ENCODE measurements around the gene CCKAR.
A peak's percentile ranks its signal among the peaks of the same experiment; 100 is the strongest.

The CCKAR gene

DNA sequence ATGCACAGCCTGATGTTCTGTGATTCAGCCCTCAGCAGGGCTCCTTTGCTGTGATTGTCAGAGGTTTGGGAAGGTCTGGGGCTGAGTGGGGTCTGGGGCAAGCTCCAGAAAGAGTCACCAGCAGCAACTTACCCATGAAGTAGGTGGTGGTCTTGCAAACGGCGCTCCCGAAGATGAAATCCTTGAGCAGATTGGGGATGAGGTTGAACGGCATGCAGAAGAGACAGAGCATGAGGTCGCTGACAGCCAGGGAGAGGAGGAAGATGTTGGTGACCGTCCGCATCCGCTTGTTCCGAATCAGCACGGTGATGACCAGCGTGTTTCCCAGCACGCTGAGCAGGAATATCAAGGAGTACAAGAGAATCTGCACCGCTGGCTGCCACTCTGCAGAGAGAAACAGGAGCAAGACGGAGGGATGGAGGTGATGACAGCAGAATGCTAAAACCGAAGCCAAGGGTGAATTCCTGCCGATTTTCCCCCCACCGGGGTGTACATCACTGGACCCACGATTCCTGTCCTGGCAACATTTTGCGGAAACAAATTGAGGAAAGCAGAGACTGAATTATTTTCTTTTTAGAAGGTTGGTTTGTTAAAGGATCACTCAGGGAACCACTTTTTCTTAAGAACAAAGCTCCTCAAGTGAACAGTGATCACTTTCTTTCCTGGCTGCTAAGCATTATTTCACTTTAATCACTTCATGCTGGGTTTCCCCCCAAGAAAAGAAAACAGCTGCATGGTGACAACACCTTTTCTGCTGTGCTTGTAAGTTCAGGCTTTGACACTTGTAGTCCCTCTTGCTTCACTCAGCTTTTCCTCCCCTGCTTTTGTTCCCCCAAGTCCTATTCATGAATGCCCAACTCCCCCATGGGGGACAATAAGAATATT lies 941 bp downstream of the CCKAR start:
- no peak for DNase-seq (ENCODE audit: low spot score)

DNA sequence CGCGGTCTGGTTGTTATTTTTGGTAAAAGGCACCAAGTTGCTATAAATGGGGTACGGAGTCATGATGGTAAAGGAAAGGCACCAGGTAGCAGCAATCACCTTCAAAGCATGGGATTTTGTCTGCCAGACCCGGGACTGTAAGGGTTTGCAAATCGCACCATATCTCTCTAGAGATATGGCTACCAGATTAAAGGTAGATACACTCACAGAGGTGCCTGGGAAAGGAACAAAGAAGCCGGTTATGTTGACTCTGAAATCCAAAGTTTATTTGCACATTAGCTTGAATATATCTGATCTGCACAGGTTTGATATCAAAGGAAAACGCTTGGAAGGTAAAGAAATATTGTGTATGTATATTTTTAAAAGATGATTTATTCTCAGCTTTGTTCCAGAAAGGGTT lies 4.6 kb downstream of the CCKAR start:
- DNase-seq (ENCODE audit: low spot score) = no peak

DNA sequence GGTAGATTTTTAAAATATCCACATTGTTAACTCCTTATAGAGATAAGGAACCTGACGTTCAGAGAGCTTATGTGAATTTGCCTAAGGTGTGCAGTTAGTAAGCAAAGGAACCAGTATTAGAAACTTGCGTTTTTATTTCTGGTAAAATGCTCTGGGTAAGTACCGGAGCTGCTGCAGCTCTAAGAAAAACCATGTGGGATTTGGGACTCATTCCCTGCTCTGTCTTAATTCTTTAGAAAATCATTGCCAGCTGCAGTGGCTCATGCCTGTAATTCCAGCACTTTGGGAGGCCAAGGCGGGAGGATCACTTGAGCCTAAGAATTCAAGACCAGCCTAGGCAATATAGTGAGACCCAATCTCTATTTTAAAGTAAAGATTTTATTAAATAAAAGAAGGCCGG lies 5.8 kb downstream of the CCKAR start:
- DNase-seq (ENCODE audit: low spot score) = no peak

DNA sequence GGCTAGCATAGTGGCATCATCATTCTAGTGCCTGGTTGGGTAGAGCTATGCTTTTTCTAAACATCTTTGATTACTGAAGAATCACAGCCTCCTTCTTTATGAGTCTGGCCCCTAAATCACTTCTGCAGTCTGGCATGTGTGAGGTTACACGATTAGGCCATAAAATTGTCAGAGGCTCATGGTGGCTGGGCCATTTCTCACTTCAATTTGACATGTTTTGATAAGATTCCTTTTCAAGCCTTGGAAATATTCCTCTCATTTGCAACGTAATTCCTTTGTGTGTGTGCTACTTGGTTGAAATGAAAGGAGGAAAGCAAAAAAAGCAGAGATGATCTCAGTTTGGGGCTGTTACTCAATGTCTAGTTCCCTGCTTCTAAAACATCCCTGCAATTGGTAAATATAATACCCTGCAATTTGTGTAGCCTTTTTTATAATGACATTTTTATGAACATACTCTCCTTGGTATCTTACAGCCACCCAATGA lies 6.2 kb downstream of the CCKAR start:
- no peak for DNase-seq (ENCODE audit: low spot score)

DNA sequence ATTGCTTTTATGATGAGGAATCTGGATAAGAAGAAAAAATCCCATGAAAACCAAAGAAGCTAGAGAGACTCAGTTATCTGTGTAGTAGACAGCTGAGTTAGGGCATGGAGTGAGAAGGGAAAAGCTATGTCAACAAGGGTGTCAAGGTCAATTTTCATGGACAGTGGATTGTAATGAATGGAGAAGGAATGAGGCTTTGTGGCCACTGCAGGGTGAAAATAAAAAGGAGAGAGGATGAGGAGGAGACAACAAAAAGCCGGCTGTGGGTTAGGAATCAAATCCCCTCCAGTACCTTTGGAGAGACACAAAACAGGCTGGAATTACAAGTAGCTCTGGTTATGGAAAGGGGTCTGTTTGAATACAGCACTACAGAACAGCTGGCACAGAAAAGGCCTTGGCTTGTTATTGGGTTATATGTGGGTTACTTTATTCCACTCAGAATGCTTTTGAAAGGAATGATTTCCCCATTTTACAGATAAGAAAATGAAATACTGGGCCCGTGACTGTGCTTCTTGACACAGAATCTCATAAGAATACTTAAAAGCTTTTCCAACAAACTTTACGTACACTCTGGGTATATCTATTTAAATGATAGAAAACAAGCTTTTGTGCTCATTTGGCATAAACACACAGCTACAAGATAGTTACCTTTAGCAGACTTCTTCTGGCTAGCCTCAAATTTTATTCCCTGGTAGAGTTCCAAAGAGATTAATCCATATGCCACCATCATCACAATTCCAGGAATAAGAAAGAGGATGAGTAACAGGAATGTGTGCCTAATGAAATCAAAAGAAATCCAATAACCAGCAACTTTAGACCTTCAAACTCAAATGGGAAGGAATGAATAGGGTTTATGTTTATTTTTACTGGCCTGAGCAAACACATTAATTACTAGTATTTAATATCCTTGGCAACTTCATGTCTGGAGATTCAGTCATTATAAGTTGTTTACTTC lies 7.5 kb downstream of the CCKAR start:
- DNase-seq (ENCODE audit: low spot score) = no peak

DNA sequence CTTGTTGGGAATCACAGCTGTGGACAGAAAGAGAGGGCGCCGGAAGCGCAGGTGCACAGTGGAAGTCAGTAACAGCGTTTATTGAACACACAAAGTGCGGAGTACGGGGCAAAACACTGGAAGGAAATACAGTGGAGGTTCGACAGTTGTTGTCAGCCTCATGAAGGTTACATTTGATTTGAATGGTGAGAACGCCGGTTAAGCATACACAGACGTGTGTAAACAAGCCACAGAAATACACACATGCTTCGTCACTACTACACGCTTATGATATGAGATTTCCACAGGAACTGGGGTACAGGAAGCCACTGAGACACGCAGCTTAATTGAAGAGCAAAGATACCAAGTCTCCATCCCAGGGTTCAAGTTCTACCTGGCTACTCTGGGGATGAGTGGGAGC lies 12.0 kb downstream of the CCKAR start:
- DNase-seq (ENCODE audit: low spot score) = no peak

DNA sequence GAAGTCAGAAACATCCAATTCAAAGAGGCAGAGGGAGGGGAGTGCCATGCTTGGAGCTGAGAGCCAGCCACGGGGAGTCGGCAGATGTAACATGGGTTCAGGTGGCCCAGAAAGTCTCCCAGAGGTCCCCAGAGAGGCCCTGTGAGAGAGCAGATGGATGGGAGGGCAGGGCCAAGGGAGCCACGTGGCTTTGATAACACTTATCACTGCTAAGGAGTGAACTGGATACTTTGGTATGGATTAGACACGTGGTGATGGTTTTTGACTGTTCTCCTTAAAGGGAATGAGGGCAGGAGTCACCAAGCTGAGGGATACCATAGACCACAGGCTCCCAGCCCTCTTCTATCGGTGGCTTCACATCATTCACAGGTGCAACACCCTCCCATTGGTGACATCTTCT lies 13.7 kb downstream of the CCKAR start:
- DNase-seq (ENCODE audit: low spot score) = no peak

DNA sequence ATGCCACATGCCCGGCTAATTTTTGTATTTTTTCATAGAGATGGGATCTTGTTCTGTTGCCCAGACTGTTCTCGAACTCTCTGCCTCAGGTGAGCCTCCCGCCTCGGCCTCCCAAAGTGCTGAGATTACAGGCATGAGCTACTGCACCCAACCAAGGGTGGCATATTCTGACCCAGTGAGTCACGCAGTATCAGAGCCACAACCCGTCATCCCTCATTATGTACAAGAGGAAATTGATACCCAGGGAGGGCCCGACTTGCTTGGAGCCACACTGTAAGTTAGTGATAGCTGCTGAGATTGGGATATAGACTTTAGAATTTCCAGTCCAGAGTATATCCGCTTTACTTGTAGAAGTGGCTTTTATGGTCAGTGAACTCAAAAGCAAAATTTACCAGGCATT lies 14.6 kb downstream of the CCKAR start:
- no peak for DNase-seq (ENCODE audit: low spot score)

DNA sequence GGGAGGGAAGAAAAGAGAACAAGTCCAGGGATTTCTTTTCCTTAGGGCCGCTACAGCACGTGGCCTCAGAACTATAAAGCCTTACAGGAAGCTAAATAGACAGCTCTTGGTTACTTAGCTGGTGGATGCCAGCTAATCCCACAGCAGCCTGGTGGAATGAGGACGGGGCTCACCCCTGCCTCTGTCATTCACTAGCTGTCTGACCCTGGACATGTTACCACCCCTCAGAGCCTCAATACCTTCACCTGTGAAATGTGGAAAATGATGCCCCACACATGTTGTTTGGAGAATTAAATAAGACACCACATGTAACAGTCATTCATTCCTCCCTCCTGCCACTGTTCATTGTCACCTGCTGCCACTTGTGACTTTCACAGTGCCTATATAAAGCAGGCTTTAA lies 15.7 kb downstream of the CCKAR start:
- DNase-seq (ENCODE audit: low spot score) = no peak

DNA sequence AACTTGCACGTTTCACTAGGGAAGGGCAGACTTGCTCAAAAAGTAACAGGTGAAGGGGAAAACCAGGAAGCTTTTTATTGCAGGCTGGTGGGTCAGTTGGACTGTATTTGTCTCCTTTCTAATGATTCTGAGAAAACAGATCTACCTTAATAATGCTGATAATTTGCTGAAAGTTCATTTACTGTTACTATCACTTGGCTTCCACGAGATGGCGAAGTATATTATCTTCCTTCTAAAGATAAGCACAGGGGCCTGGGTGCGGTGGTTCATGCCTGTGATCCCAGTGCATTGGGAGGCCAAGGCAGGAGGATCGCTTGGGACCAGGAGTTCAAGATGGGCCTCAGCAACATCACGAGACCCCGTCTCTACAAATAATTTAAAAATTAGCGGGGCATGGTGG lies 16.4 kb downstream of the CCKAR start:
- DNase-seq (ENCODE audit: low spot score) = no peak

DNA sequence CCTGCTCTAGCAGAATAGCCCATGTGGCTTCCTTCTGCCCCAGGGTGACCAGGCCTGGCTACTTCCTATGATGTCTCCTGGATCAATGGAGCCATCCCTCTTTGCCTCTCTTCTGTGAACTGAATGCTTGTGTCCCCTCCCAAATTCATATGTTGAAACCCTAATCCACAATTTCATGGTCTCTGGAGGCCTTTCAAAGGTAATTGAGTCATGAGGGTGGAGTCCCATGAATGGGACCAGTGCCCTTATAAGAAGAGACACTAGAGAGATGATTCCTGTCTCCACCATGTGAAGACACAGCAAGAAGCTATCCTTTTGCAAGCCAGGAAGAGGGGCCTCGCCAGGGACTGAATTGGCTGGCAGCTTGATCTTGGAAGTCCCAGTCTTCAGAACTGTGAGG lies 18.4 kb downstream of the CCKAR start:
- no peak for DNase-seq (ENCODE audit: low spot score)

DNA sequence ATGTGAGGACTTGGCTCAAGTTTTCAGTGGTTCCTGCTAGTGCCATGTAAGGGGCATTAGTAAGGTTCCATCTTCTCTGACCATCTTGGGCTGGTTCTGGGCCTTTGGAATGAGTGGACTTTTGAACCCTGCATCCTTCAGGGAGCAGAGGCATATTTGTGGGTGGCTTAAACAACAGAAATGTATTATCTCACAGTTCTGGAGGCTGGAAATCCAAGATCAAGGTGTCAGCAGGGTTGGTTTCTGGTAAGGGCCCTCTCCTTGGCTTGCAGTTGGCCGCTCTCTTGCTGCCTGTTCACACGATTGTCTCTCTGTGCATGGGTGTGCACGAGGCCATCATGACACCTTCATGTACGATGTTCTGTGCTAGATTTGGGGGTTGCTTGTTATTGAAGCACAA lies 21.3 kb downstream of the CCKAR start:
- no peak for DNase-seq (ENCODE audit: low spot score)

DNA sequence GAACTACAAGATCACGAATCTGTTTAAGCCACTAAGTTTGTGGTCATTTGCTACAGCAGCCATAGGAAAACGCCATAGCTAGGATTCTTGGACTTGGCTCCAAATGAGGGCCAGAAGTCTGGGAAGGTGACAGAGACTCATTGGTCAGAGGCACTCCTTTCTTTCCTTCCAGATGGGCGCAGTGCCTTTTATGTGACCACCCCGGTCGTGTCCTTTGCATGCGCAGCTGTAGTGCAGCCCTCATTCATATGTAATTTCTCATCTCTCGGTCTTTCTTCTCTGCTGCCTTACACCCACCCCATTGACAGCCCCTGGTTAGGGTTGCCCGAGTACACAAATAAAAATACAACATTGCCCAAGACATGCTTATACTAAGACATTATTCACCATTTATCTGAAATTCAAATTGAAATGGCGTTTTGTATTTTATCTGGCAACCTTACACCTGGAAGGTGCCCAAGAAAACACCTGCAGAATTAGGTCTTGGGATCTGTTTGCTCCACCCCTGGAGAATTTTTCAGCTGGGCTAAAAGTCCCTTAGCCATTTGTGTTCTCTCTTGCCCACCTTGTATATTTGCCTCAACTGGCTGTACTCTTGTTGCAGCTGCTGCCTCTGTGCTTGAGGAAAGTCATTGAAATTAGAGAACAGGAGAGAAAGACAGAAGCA lies 21.9 kb downstream of the CCKAR start:
- no peak for DNase-seq (ENCODE audit: low spot score)

DNA sequence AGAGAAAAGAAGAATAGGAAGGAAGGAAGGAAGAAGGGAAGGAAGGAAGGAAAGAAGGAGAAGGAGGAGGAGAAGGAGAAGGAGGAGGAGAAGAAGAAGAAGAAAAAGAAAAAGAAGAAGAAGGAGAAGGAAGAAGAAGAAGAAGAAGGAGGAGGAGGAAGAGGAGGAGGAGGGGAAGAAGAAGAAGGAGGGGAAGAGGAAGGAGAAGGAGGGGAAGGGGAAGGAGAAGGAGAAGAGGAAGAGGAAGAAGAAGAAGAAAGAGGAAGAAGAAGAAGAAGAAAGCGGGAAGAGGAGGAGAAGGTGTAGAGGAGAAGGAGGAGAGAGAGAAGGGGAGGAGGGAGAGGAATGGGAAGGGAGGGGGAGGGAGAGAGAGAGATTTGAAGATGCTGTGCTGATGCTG lies 22.6 kb downstream of the CCKAR start:
- DNase-seq (ENCODE audit: low spot score) = no peak

DNA sequence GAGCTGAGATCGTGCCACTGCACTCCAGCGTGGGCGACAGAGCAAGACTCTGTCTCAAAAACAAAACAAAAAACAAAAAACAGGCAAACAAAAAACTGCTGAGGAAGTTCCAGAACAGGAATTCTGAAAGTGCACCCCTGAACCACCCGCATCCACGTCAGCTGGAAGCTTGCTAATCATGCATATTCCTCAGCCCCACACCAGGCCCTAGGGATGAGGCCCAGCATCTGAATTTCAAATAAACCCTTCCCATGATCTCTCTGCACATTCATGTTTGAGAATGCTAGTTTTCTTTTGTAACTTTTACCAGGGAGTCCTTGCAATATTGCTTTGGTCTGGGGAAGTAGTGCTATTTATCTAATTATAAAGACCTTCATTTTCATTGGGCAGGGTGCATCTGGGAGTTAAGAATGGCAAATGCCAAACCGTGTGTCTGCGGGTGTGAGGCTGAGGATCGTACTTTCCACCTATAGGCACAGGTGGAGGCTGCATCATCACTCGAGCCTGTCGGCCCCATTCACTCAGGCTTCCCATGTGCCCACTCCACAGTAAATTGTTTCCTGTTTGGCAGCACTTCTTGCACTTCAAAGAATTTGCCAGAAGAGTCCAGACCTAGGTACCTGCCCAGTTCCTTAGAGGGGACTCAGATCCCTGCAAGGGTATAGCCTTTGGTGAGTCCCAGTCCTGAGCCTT lies 23.6 kb downstream of the CCKAR start:
- DNase-seq (ENCODE audit: low spot score) = no peak

DNA sequence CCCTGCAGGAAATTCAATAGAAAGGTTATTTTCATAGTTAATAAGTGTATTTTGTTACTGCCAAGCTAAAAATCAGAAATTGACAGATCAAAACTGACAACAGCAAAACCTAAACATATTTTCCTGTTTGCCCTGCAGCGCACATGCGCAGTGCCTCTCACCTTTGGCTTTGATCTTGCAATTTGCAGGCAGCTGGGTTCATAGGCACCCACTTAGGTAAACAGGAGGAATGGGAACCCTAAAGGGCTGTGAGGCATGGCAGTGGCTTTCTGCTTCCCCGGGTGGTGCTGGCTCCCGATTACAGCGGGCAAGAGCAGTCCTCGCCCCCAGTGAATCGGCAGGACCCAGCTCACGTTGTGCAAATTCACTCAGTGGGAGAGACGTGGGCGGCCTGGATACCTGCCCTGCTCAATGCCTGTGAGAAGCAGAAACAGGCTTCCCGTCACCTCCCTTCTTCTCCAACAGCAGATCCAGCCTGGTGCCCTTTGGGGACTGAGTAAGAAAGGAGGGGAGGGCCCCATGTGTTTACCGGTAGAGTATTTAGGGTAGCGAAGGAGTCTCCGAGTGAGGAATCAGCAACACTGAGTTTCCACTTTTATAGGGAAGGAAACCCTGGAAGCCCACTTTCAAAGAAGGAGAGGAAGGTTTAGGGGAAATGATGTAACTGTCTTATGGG lies 25.7 kb downstream of the CCKAR start:
- DNase-seq (ENCODE audit: low spot score) = no peak

DNA sequence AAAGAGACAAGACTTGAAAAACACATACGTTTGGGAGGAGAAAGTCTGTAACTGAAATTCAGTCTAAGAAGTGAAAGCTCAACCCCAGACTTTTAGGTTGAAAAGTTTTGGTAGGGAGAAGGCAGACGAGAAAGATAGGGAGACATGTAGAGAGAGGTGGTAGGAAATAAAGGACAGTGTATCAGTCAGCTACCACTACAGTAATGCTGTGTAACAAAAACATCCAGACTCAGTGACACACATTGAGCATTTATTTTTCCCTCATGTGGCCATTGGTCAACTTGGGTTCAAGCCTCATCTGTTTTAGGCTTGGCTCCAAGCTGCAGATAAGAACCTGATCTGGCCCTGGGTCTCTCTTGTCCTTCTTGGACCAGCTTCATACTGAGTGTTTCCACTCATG lies 26.9 kb downstream of the CCKAR start:
- no peak for DNase-seq (ENCODE audit: low spot score)

DNA sequence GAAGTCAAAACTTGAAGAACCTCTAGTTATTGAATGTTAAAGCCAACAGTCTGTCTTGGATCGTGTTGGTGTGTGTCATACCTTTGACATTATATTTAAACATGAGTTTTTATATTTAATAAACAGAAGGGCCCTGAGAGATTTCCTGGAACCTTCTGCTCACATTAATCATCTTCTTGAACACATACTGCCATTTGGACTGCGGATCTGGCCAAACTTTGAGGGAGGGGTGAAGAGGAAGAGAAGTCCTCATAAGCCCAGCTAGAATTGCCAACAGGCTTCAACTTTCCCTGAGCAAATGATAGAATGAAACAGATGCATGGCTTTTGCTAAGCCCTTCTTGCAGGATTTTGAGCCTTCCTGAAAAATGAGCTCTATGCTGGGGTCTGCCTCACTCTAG lies 27.4 kb downstream of the CCKAR start:
- DNase-seq (ENCODE audit: low spot score) = no peak

DNA sequence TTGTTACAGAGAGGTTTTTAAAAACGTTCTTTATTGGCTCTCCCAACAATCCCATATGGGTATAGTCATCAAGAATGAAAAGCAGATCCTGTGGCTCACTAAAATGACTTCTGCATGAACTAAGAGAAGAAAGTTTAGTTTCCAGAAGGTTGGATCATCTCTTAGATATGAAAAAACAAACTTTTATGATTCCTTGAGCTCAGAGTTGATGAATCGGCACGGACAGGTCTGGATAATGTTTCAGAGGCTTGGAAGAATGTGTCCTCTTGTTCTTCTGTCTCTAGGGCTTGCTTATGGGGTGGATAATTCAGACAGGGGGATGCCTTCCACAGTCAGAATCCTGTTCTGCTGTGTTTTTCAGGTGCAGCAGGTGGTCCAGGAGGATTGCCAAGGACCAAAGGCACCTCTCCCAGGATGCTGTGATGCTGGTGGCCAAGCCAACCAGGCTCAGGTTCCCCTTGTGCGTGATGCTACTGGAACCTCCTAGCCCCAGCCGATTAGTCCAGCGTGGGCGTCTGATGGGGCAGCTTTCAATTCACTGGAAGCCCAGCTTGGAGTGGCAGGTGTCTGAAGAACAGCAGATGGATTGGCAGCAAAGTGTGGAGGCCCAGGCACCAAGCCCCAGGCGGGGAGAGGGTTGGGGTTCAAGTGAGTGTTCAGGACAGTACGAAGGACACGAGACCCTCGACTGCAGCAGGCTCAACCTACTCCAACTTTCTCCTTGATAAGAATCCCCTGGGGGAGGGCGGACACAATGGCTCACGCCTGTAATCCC lies 30.3 kb downstream of the CCKAR start:
- no peak for DNase-seq (ENCODE audit: low spot score)

DNA sequence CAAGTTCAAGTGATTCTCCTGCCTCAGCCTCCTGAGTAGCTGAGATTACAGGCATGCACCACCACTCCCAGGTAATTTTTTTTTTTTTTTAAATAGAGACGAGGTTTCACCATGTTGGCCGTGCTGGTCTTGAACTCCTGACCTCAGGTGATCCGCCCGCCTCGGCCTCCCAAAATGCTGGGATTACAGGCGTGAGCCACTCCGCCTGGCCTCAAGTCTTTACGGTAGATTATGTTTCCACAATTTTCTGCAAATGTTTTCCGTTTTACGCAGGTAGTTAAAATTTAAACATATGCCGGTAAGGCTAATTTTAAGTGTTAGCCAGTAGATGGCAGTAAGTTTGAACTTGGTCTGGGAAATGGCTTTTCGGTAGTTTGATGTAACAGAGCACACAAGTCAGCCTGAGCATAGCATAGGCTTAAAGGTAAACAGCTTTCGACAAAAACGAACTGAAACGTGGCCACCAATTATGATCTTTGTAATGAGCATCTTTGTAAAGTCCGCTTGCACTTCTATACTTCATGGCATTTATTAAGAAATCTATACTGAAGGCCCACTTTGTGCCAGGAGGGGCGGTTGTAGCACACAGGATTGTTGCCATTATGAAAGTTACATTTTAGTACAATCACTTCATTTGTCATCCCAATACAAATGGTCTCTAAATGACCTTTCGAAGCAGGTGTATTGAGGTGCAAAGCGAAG lies 31.1 kb downstream of the CCKAR start:
- peak; percentile 49 for DNase-seq (ENCODE audit: low spot score)
